GM12864 (cell line): ENCODE data around the gene CBX2.

ENCODE experiments used
- DNase-seq: peaks from one replicate; pipeline ENCODE4 v3.0.0-alpha.2; 2011; ENCODE audit warnings: low read depth
- H3K4me3 ChIP-seq: 2 replicates; pipeline ENCODE4 v1.5.1; 2011; ENCODE audit warnings: mild to moderate bottlenecking, low read depth, low read length, control low read depth
- CTCF ChIP-seq: IDR thresholded peaks from 2 replicates; pipeline ENCODE4 v1.5.1; 2011; ENCODE audit warnings: low read depth, mild to moderate bottlenecking, moderate library complexity, low read length, control low read depth, inconsistent platforms; ENCODE audit errors: missing control alignments

CBX2 gene

GRCh38 chr17:79732254-79732653, 45.7 kb upstream of the CBX2 start:
- no peak overlapping the region for H3K4me3 ChIP-seq
- DNase-seq, result no peak
- TF ChIP-seq CTCF, result no peak

- TF ChIP-seq CTCF, result no peak
- no peak for DNase-seq
- H3K4me3 ChIP-seq, result no peak overlapping the region
Measured at GRCh38 chr17:79732804-79733691, 44.9 kb upstream of the CBX2 start.

GRCh38 chr17:79733692-79734070, 44.3 kb upstream of the CBX2 start:
- no peak overlapping the region for H3K4me3 ChIP-seq
- TF ChIP-seq CTCF, result no peak
- no peak for DNase-seq

- no peak overlapping the region for H3K4me3 ChIP-seq
- no peak for TF ChIP-seq CTCF
Measured at GRCh38 chr17:79735096-79735495, 42.9 kb upstream of the CBX2 start.

GRCh38 chr17:79737046-79737921, 40.7 kb upstream of the CBX2 start:
- no peak overlapping the region for H3K4me3 ChIP-seq
- no peak for DNase-seq
- no peak for TF ChIP-seq CTCF

More at GRCh38 chr17:79735096-79735495, 42.9 kb upstream of the CBX2 start:
- DNase-seq, result no peak

GRCh38 chr17:79737922-79738578, 39.9 kb upstream of the CBX2 start:
- H3K4me3 ChIP-seq, result no peak overlapping the region
- no peak for DNase-seq
- TF ChIP-seq CTCF, result no peak
